Fibroblast of mammary gland (primary cell): ENCODE measurements around the gene TBL2.
A peak's percentile ranks its signal among the peaks of the same experiment; 100 is the strongest.

Source experiments
- DNase-seq: peaks from one replicate; pipeline ENCODE4 v3.0.0-alpha.2; 2010; ENCODE audit warnings: low read depth
- H3K4me3 ChIP-seq: 2 replicates; pipeline ENCODE4 v1.5.1; 2011; ENCODE audit warnings: low read depth, mild to moderate bottlenecking, low read length, moderate library complexity; ENCODE audit not compliant: control insufficient read depth
- CTCF ChIP-seq: conservative IDR thresholded peaks from 2 replicates; pipeline ENCODE4 v1.5.1; 2011; ENCODE audit warnings: low read depth, low read length, inconsistent platforms; ENCODE audit not compliant: control insufficient read depth, insufficient read depth

Gene TBL2

GRCh38 chr7:73577627-73578341 is 595 bp downstream of the TBL2 start:
- no peak for TF ChIP-seq CTCF
- DNase-seq: no peak
- H3K4me3 ChIP-seq: peak overlapping the region; percentile 97

- H3K4me3 ChIP-seq: no peak overlapping the region
- DNase-seq: no peak
- TF ChIP-seq CTCF: no peak
Measured at GRCh38 chr7:73573791-73574190, 4.6 kb downstream of the TBL2 start.

- DNase-seq: no peak
- no peak overlapping the region for H3K4me3 ChIP-seq
- TF ChIP-seq CTCF: no peak
Measured at GRCh38 chr7:73573276-73573675, 5.1 kb downstream of the TBL2 start.

GRCh38 chr7:73572767-73573186 is 5.6 kb downstream of the TBL2 start:
- no peak for DNase-seq
- no peak for TF ChIP-seq CTCF
- H3K4me3 ChIP-seq: no peak overlapping the region

GRCh38 chr7:73570977-73571376 is 7.4 kb downstream of the TBL2 start:
- no peak for TF ChIP-seq CTCF
- DNase-seq: no peak
- H3K4me3 ChIP-seq: no peak overlapping the region

- no peak for DNase-seq
- no peak for TF ChIP-seq CTCF
- H3K4me3 ChIP-seq: no peak overlapping the region
Measured at GRCh38 chr7:73570521-73570920, 7.9 kb downstream of the TBL2 start.
